ENCODE data around the gene DNASE1L1. TPM values are rescaled to one million over a fixed set of nuclear protein-coding genes. Genes with fewer than 3 reads are reported as not detected.
"Not testable (repeated sequence)": the region's sequence is repeated elsewhere in the genome, so short reads cannot be mapped to it uniquely, and the experiment has no call there.

The DNASE1L1 gene
- total RNA-seq, 1 donor from 2014 or later = 56.3 TPM

GRCh38 chrX:154388094-154388493, 21.0 kb downstream of the DNASE1L1 start:
- intact Hi-C loops (cut with micrococcal nuclease); H3K27me3 ChIP-seq (ENCODE audit: low read depth); H3K9me3 ChIP-seq (replicated peaks); H3K36me3 ChIP-seq; H3K4me3 ChIP-seq; DNase-seq; H3K27ac ChIP-seq (replicated peaks): not testable (repeated sequence)
- peaks cover 11% of the 10 kb centered on the region for H3K4me1 ChIP-seq

GRCh38 chrX:154384284-154384892, 24.7 kb downstream of the DNASE1L1 start:
- TF ChIP-seq CTCF (IDR thresholded peaks at IDR 0.05; ENCODE audit: borderline replicate concordance) = peak; percentile 54
- Histone ChIP-seq H3K27ac (replicated peaks) (no peak overlapping the region), H3K27me3 (ENCODE audit: low read depth) (no peaks in the 10 kb centered on the region), H3K4me3 (no peak overlapping the region), H3K36me3 (no peaks in the 10 kb centered on the region), H3K4me1 (peaks cover 26% of the 10 kb centered on the region), H3K9me3 (replicated peaks) (no peaks in the 10 kb centered on the region)
- intact Hi-C loops (cut with micrococcal nuclease) = no loop called here
- no peak for DNase-seq

GRCh38 chrX:154383359-154384283, 25.4 kb downstream of the DNASE1L1 start:
- no peak for TF ChIP-seq CTCF (IDR thresholded peaks at IDR 0.05; ENCODE audit: borderline replicate concordance)
- Histone ChIP-seq H3K4me3 (no peak overlapping the region), H3K4me1 (peaks cover 26% of the 10 kb centered on the region), H3K27ac (replicated peaks) (no peak overlapping the region), H3K27me3 (ENCODE audit: low read depth) (no peaks in the 10 kb centered on the region), H3K9me3 (replicated peaks) (no peaks in the 10 kb centered on the region), H3K36me3 (no peaks in the 10 kb centered on the region)
- no peak for DNase-seq
- intact Hi-C loops (cut with micrococcal nuclease) = no loop called here

GRCh38 chrX:154382483-154383069, 26.5 kb downstream of the DNASE1L1 start:
- intact Hi-C loops (cut with micrococcal nuclease) = no loop called here
- Histone ChIP-seq H3K4me1 (peaks cover 32% of the 10 kb centered on the region), H3K36me3 (no peaks in the 10 kb centered on the region), H3K27me3 (ENCODE audit: low read depth) (no peaks in the 10 kb centered on the region), H3K4me3 (no peak overlapping the region), H3K9me3 (replicated peaks) (no peaks in the 10 kb centered on the region), H3K27ac (replicated peaks) (no peak overlapping the region)
- no peak for TF ChIP-seq CTCF (IDR thresholded peaks at IDR 0.05; ENCODE audit: borderline replicate concordance)
- DNase-seq = no peak

- no peaks in the 10 kb centered on the region for H3K36me3 ChIP-seq
- H3K4me3 ChIP-seq = no peak overlapping the region
- H3K4me1 ChIP-seq = peaks cover 32% of the 10 kb centered on the region
- no peak for TF ChIP-seq CTCF (IDR thresholded peaks at IDR 0.05; ENCODE audit: borderline replicate concordance)
- no peak for DNase-seq
- no peaks in the 10 kb centered on the region for H3K27me3 ChIP-seq (ENCODE audit: low read depth)
- H3K27ac ChIP-seq (replicated peaks) = no peak overlapping the region
- no peaks in the 10 kb centered on the region for H3K9me3 ChIP-seq (replicated peaks)
- intact Hi-C loops (cut with micrococcal nuclease) = no loop called here
Observed at GRCh38 chrX:154381271-154381670, 27.8 kb downstream of the DNASE1L1 start.
